NB4 (cell line): ENCODE data around the gene CMTM1.

Experiments used
- DNase-seq: peaks from one replicate; pipeline ENCODE4 v3.0.0; 2010; ENCODE audit warnings: low read depth
- H3K4me3 ChIP-seq: one replicate; pipeline ENCODE4 v1.5.1; 2011; ENCODE audit warnings: mild to moderate bottlenecking, low read depth, low read length, moderate library complexity
- CTCF ChIP-seq: IDR thresholded peaks from one replicate; pipeline ENCODE4 v1.5.1; 2012; ENCODE audit warnings: low read depth, low read length
- MAX ChIP-seq: IDR thresholded peaks from 2 replicates; pipeline ENCODE4 v1.6.1; 2011; ENCODE audit warnings: low read depth, low read length
- MYC ChIP-seq: IDR thresholded peaks from 2 replicates; pipeline ENCODE4 v1.6.1; 2011; ENCODE audit warnings: low read depth, low read length
- POLR2A ChIP-seq: IDR thresholded peaks from 2 replicates; pipeline ENCODE4 v1.6.1; 2011; ENCODE audit warnings: mild to moderate bottlenecking; ENCODE audit not compliant: insufficient read length; ENCODE audit errors: extremely low read depth

CMTM1 gene

GRCh38 chr16:66549284-66550131, 16.7 kb upstream of the CMTM1 start, which contains the start of gene TK2:
Gene TK2 (minus strand): TSS chr16:66550122. CDS start chr16:66550061, 61 bp downstream.
- peak; percentile 88 for DNase-seq
- TF ChIP-seq POLR2A, result peak; percentile 80
- no peak for TF ChIP-seq MAX
- TF ChIP-seq CTCF, result peak; percentile 20
- TF ChIP-seq MYC, result 0 out of 2 replicates have a peak, but pooled peaks have one; percentile 29
- H3K4me3 ChIP-seq, result peak within 1 kb of the TSS; percentile 72

- peak; percentile 26; the same call in 1 of the 2 replicates for TF ChIP-seq MAX
- peak; percentile 64 for TF ChIP-seq CTCF
- TF ChIP-seq POLR2A, result no peak
- peak; percentile 88 for DNase-seq
- H3K4me3 ChIP-seq, result no peak overlapping the region
These were observed 14.9 kb upstream of the CMTM1 start for GRCh38 chr16:66551348-66551759.

GRCh38 chr16:66551788-66552285, 14.4 kb upstream of the CMTM1 start:
- peak overlapping the region; percentile 83 for H3K4me3 ChIP-seq
- TF ChIP-seq POLR2A (no peak), CTCF (no peak), MYC (no peak), MAX (no peak)
- no peak for DNase-seq

GRCh38 chr16:66552286-66553177, 13.7 kb upstream of the CMTM1 start, which contains the start of gene CKLF:
Gene CKLF (plus strand): TSS chr16:66552576. CDS start chr16:66552716, 140 bp downstream.
- peak; percentile 93 for DNase-seq
- TF ChIP-seq POLR2A, result peak; percentile 97
- peak; percentile 35 for TF ChIP-seq MYC
- no peak for TF ChIP-seq CTCF
- TF ChIP-seq MAX, result peak; percentile 57; the same call in 1 of the 2 replicates
- peak within 1 kb of the TSS; percentile 83 for H3K4me3 ChIP-seq

- DNase-seq, result peak; percentile 22
- H3K4me3 ChIP-seq, result peak overlapping the region; percentile 83
- TF ChIP-seq MYC, result no peak
These were observed 13.0 kb upstream of the CMTM1 start for GRCh38 chr16:66553223-66553622.
